HCT116 (cell line): Measurements from ENCODE around the gene ACSS2. TPM values are rescaled to one million over a fixed set of nuclear protein-coding genes. Genes with fewer than 3 reads are reported as not detected.

Experiments used
- ATAC-seq: fragments of 200-7000 bp; cut with Tn5 transposase; 2 replicates; pipeline ENCODE4 v1.9.1; 2020; ENCODE audit warnings: mild to moderate bottlenecking, moderate library complexity
- BruUV-seq: library from RNA; stranded (reverse); fragments of 400-500 nt; replicated peaks from 2 replicates; lab custom pipeline; 2021; lab: Mats Ljungman, UMichigan
- CTCF ChIA-PET: fragments of 300-600 bp; sonication (Branson Sonifier 250); formaldehyde crosslinking; loops from one replicate; lab custom pipeline; 2021; ENCODE audit warnings: antibody characterized with exemption; lab: Charles Lee
- POLR2A ChIA-PET: fragments of 300-600, 350-600 bp; sonication (Branson Sonifier 250); formaldehyde crosslinking; loops from one replicate; lab custom pipeline; 2021; ENCODE audit warnings: antibody characterized with exemption; lab: Charles Lee
- RAD21 ChIA-PET, 2 experiments: fragments of 300-600 bp; sonication (Branson Sonifier 250); formaldehyde crosslinking; loops; one replicate each; lab custom pipeline; 2023; ENCODE audit warnings: low total read pairs in 2 of 2; ENCODE audit not compliant: uncharacterized antibody in 2 of 2, unreplicated experiment in 2 of 2, low non-redundant PET in 1 of 2; lab: Charles Lee
- DNase-seq: peaks from one replicate; pipeline ENCODE4 v3.0.0-alpha.2; 2010; ENCODE audit warnings: low read depth, low spot score
- H2AFZ ChIP-seq: fragments of 200-600 bp; shearing (Covaris generic), sonication (generic); 2 replicates; pipeline ENCODE4 v1.6.1; 2017; ENCODE audit warnings: low read depth, mixed run types, mixed read lengths, antibody characterized with exemption, low read length; ENCODE audit not compliant: poor library complexity, severe bottlenecking
- H3K27ac ChIP-seq: 2 replicates; pipeline ENCODE4 v1.5.1; 2012; ENCODE audit warnings: low read depth, low read length
- H3K27me3 ChIP-seq: fragments of 200-600 bp; sonication (generic); 2 replicates; pipeline ENCODE4 v1.6.1; 2016; ENCODE audit warnings: mixed run types, low read length, mixed read lengths; ENCODE audit not compliant: insufficient read depth
- H3K36me3 ChIP-seq, 2 experiments: fragments of 200-500 bp in 1 of 2; fragments of 200-600 bp in 1 of 2; sonication (Bioruptor generic) in 1 of 2; sonication (generic) in 1 of 2; 2 replicates each; pipeline versions ENCODE4 v1.5.1 to v1.6.1; 2014 to 2016; ENCODE audit warnings: low read length in 2 of 2, inconsistent platforms in 1 of 2, mixed read lengths in 1 of 2, mixed run types in 1 of 2; ENCODE audit not compliant: insufficient read depth in 2 of 2, control insufficient read depth in 1 of 2
- H3K4me1 ChIP-seq, 2 experiments: fragments of 200-600 bp in 1 of 2; sonication (generic) in 1 of 2; 2 replicates each; pipeline versions ENCODE4 v1.5.1 to v1.6.1; 2012 to 2017; ENCODE audit warnings: low read length in 2 of 2, inconsistent platforms in 1 of 2, mild to moderate bottlenecking in 1 of 2, mixed read lengths in 1 of 2, mixed run types in 1 of 2, moderate library complexity in 1 of 2; ENCODE audit not compliant: insufficient read depth in 2 of 2, control insufficient read depth in 1 of 2
- H3K4me2 ChIP-seq: fragments of 200-600 bp; sonication (generic); 2 replicates; pipeline ENCODE4 v1.6.1; 2017; ENCODE audit warnings: mixed run types, low read length, mixed read lengths
- H3K4me3 ChIP-seq, 2 experiments: fragments of 200-600 bp in 1 of 2; sonication (generic) in 1 of 2; replicated peaks in 1 of 2; 2 replicates each; pipeline ENCODE4 v1.5.1; 2011 to 2016; ENCODE audit warnings: low read length in 2 of 2, control low read depth in 1 of 2, low read depth in 1 of 2, mild to moderate bottlenecking in 1 of 2, mixed read lengths in 1 of 2, mixed run types in 1 of 2
- H3K79me2 ChIP-seq: fragments of 200-600 bp; sonication (generic); 2 replicates; pipeline ENCODE4 v1.6.1; 2017; ENCODE audit warnings: mild to moderate bottlenecking, mixed run types, low read length, moderate library complexity, mixed read lengths; ENCODE audit not compliant: insufficient read depth
- H3K9ac ChIP-seq: fragments of 200-600 bp; sonication (generic); 2 replicates; pipeline ENCODE4 v1.6.1; 2016; ENCODE audit warnings: low read length, mixed read lengths
- H3K9me2 ChIP-seq: fragments of 200-600 bp; sonication (generic), shearing (Covaris generic); 2 replicates; pipeline ENCODE4 v1.6.1; 2017; ENCODE audit warnings: mixed run types, mild to moderate bottlenecking, moderate library complexity; ENCODE audit not compliant: insufficient read depth
- H3K9me3 ChIP-seq, 2 experiments: fragments of 200-500 bp in 1 of 2; fragments of 200-600 bp in 1 of 2; sonication (Bioruptor generic) in 1 of 2; sonication (generic) in 1 of 2; 2 replicates each; pipeline ENCODE4 v1.6.1; 2014 to 2017; ENCODE audit warnings: low read length in 2 of 2, mixed read lengths in 2 of 2, inconsistent platforms in 1 of 2, low read depth in 1 of 2, mild to moderate bottlenecking in 1 of 2, mixed run types in 1 of 2, moderate library complexity in 1 of 2; ENCODE audit not compliant: control insufficient read depth in 1 of 2, insufficient read depth in 1 of 2
- H4K20me1 ChIP-seq: fragments of 200-600 bp; sonication (generic), shearing (Covaris generic); 2 replicates; pipeline ENCODE4 v1.6.1; 2017; ENCODE audit warnings: mixed run types, mild to moderate bottlenecking, moderate library complexity; ENCODE audit not compliant: insufficient read depth
- CBX3 ChIP-seq: IDR thresholded peaks from 2 replicates; pipeline ENCODE4 v1.6.1; 2012; ENCODE audit warnings: low read depth
- CEBPB ChIP-seq: IDR thresholded peaks from 2 replicates; pipeline ENCODE4 v1.6.1; 2012; ENCODE audit warnings: low read depth
- CTCF ChIP-seq, 3 experiments: fragments of 200-600 bp in 1 of 3; sonication (generic) in 1 of 3; IDR thresholded peaks in 2 of 3; conservative IDR thresholded peaks in 1 of 3; 2 replicates each; pipeline ENCODE4 v1.5.1; 2012 to 2017; ENCODE audit warnings: low read depth in 2 of 3, low read length in 2 of 3, antibody characterized with exemption in 1 of 3, borderline replicate concordance in 1 of 3, control low read depth in 1 of 3, mild to moderate bottlenecking in 1 of 3, mixed read lengths in 1 of 3, mixed run types in 1 of 3, moderate library complexity in 1 of 3; ENCODE audit not compliant: insufficient read depth in 1 of 3
- EZH2 ChIP-seq: fragments of 200-600 bp; sonication (generic); IDR thresholded peaks from 2 replicates; pipeline ENCODE4 v1.6.1; 2017; ENCODE audit warnings: antibody characterized with exemption, mixed run types
- MAX ChIP-seq: IDR thresholded peaks from 2 replicates; pipeline ENCODE4 v1.6.1; 2012
- POLR2A ChIP-seq: IDR thresholded peaks from 2 replicates; pipeline ENCODE4 v1.7.0; 2011; ENCODE audit warnings: borderline replicate concordance; ENCODE audit not compliant: insufficient read depth, insufficient read length; ENCODE audit errors: extremely low read depth
- POLR2AphosphoS5 ChIP-seq: IDR thresholded peaks from 2 replicates; pipeline ENCODE4 v1.6.1; 2011; ENCODE audit warnings: mild to moderate bottlenecking, low read depth, low read length, moderate library complexity
- REST ChIP-seq: IDR thresholded peaks from 2 replicates; pipeline ENCODE4 v1.6.1; 2012; ENCODE audit warnings: low read depth
- SP1 ChIP-seq: IDR thresholded peaks from 2 replicates; pipeline ENCODE4 v1.6.1; 2012; ENCODE audit warnings: low read depth
- SRF ChIP-seq: IDR thresholded peaks from 2 replicates; pipeline ENCODE4 v1.6.1; 2012; ENCODE audit warnings: low read depth
- TCF7L2 ChIP-seq: IDR thresholded peaks from 2 replicates; pipeline ENCODE4 v1.7.0; 2011; ENCODE audit warnings: borderline replicate concordance, inconsistent platforms; ENCODE audit not compliant: insufficient read depth, insufficient read length; ENCODE audit errors: extremely low read depth
- YY1 ChIP-seq: IDR thresholded peaks from 2 replicates; pipeline ENCODE4 v1.6.1; 2011; ENCODE audit warnings: low read length, low read depth, moderate library complexity, mild to moderate bottlenecking; ENCODE audit not compliant: insufficient replicate concordance; ENCODE audit errors: extremely low read depth
- ZNF274 ChIP-seq: fragments of 200-500 bp; sonication (Bioruptor generic); IDR thresholded peaks from 2 replicates; pipeline ENCODE4 v1.6.1; 2014; ENCODE audit warnings: mild to moderate bottlenecking, low read depth, low read length, inconsistent platforms
- intact Hi-C: fragments of 100-400 bp; cut with micrococcal nuclease; formaldehyde crosslinking; loops from 2 replicates; pipeline ENCODE4 v1.10.0; 2022
- total RNA-seq: library from RNA; stranded (reverse); gene quantifications from one replicate; pipeline ENCODE4 v1.2.1, GENCODE V29; 2021; ENCODE audit not compliant: unreplicated experiment

ACSS2 gene
- total RNA-seq, 1 experiment from 2014 or later: 71.7 TPM

GRCh38 chr20:34875642-34876405, 588 bp upstream of the ACSS2 start:
- peak overlapping the region; percentile 47 for H3K27ac ChIP-seq
- RAD21 ChIA-PET: interaction anchor here in 1 of 2 experiments (0.6 to 0.8 kb wide), 4 partner anchors 10 to 214 kb away, joined by 3 to 4 read pairs (median 3); partner anchors contain the start of genes GSS and MYH7B
- peak overlapping the region; percentile 85 for H3K4me2 ChIP-seq
- DNase-seq (peak; percentile 98), ATAC-seq (peak; percentile 90)
- no peaks in the 10 kb centered on the region; the same call in 1 of the 2 replicates for H3K79me2 ChIP-seq
- H3K4me3 ChIP-seq: peak overlapping the region; percentile 40 to 76
- POLR2A ChIA-PET: interaction anchor here (0.6 to 2.3 kb wide), 8 partner anchors 9 to 271 kb away, joined by 3 to 7 read pairs (median 4); partner anchors contain the start of genes EDEM2 and MYH7B
- peaks cover 23 to 50% of the 10 kb centered on the region in 2 experiments for H3K4me1 ChIP-seq
- no peaks in the 10 kb centered on the region for H3K36me3 ChIP-seq
- no peaks in the 10 kb centered on the region for H3K9me2 ChIP-seq
- BruUV-seq: TSS peak; percentile 63
- H2AFZ ChIP-seq: peak overlapping the region; percentile 63
- no peak for TF ChIP-seq EZH2
- TF ChIP-seq POLR2AphosphoS5: peak; percentile 46; the same call in 1 of the 2 replicates
- no peak for TF ChIP-seq TCF7L2
- no peak for TF ChIP-seq REST
- TF ChIP-seq CEBPB: no peak
- TF ChIP-seq CBX3: no peak
- TF ChIP-seq MAX: peak; percentile 60; the same call in 1 of the 2 replicates
- peak; percentile 59 for TF ChIP-seq SP1
- TF ChIP-seq YY1: no peak
- peak in 2 of 3 experiments; percentile 48 to 60; a peak in 4 of 6 replicates for TF ChIP-seq CTCF (IDR thresholded peaks at IDR 0.05 in 2 of 3, conservative IDR thresholded peaks at IDR 0.05 in 1 of 3; ENCODE audit: borderline replicate concordance in 1 of 3, insufficient read depth in 1 of 3, low read depth in 2 of 3, low read length in 2 of 3)
- TF ChIP-seq ZNF274: no peak
- TF ChIP-seq SRF: no peak
- TF ChIP-seq POLR2A: no peak
- CTCF ChIA-PET: interaction anchor here (1.0 to 3.2 kb wide), 5 partner anchors 27 to 221 kb away, joined by 4 to 26 read pairs (median 5); partner anchors contain the start of genes GSS, MYH7B and TRPC4AP
- H3K9ac ChIP-seq: peak overlapping the region; percentile 61
- H3K27me3 ChIP-seq: no peaks in the 10 kb centered on the region
- H3K9me3 ChIP-seq: no peaks in the 10 kb centered on the region
- intact Hi-C loops: loop anchor here (1.0 to 10.0 kb wide), 2 partner anchors 79 to 389 kb away; partner anchors contain the start of genes GSS and MYH7B
- H4K20me1 ChIP-seq: no peaks in the 10 kb centered on the region
